Measurements from ENCODE around the gene KIRREL3.

DNA sequence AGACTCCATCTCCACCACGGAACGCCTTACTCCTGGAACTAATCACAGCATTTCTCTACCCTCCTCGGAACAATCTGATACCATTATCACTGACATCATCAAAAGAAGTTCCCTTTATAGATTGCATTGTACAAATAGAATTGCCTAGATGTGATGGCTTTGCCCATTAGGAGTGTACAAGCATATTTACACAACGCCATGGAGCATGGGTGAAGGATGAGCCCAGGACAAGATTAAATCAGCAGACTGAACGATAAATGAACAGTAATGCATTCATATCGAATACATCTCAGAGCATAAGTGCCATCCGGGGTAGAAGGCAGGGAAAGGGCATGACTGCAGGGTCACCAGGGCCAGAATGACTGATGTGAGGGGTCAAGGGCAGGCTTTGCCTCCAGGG is 57.3 kb downstream of the KIRREL3 start:
- TF ChIP-seq EZH2 (IDR thresholded peaks at IDR 0.05; ENCODE audit: insufficient read depth, poor library complexity, severe bottlenecking) (no peak), EZH2phosphoT487 (IDR thresholded peaks at IDR 0.05; ENCODE audit: insufficient read depth, low read depth) (no peak)
